B cell (primary cell): Measurements from ENCODE around the gene MYPOP. TPM values are rescaled to one million over a fixed set of nuclear protein-coding genes. Genes with fewer than 3 reads are reported as not detected.

Experiments used
- ATAC-seq: fragments of 200-7000 bp; cut with Tn5 transposase; one replicate; pipeline ENCODE4 v1.10.0; 2021; ENCODE audit warnings: low read depth, mild to moderate bottlenecking, moderate number of reproducible peaks, moderate library complexity
- CTCF ChIA-PET: fragments of 350-600 bp; sonication (Branson Sonifier 250); formaldehyde crosslinking; loops from one replicate; lab custom pipeline; 2021; ENCODE audit warnings: antibody characterized with exemption, inconsistent platforms; lab: Charles Lee
- POLR2A ChIA-PET: fragments of 350-600 bp; sonication (Branson Sonifier 250); formaldehyde crosslinking; loops from one replicate; lab custom pipeline; 2021; ENCODE audit warnings: antibody characterized with exemption; lab: Charles Lee
- DNase-seq: peaks from one replicate; pipeline ENCODE4 v3.0.0; 2013
- H2AFZ ChIP-seq: 2 replicates; pipeline ENCODE4 v1.6.1; 2012; ENCODE audit warnings: mild to moderate bottlenecking, low read depth, low read length; ENCODE audit not compliant: insufficient read depth, poor library complexity, severe bottlenecking
- H3K27ac ChIP-seq, 2 donors: 1 replicate in 1 of 2; 2 replicates in 1 of 2; pipeline ENCODE4 v1.5.1; 2012 to 2013; ENCODE audit warnings: low read length in 2 of 2, mild to moderate bottlenecking in 2 of 2, moderate library complexity in 1 of 2
- H3K27me3 ChIP-seq, 4 experiments: fragments of 200-600 bp in 1 of 4; sonication (generic) in 1 of 4; replicated peaks in 1 of 4; 1 replicate in 2 of 4; 2 replicates in 2 of 4; pipeline versions ENCODE4 v1.6.1 to v1.7.0; 2013 to 2016; ENCODE audit warnings: low read length in 3 of 4, mild to moderate bottlenecking in 2 of 4, mixed read lengths in 1 of 4, moderate library complexity in 1 of 4; ENCODE audit not compliant: insufficient read depth in 4 of 4, control insufficient read depth in 3 of 4; ENCODE audit errors: control extremely low read depth in 1 of 4
- H3K36me3 ChIP-seq, 2 experiments: replicated peaks in 1 of 2; 1 replicate in 1 of 2; 2 replicates in 1 of 2; pipeline versions ENCODE4 v1.6.1 to v1.7.1; 2013; ENCODE audit warnings: low read length in 1 of 2; ENCODE audit not compliant: insufficient read depth in 2 of 2, control insufficient read depth in 1 of 2; ENCODE audit errors: control extremely low read depth in 1 of 2, extremely low read depth in 1 of 2
- H3K4me1 ChIP-seq, 2 donors: fragments of 200-600 bp in 1 of 2; sonication (generic) in 1 of 2; 1 replicate in 1 of 2; 2 replicates in 1 of 2; pipeline versions ENCODE4 v1.5.1 to v1.6.1; 2013 to 2017; ENCODE audit warnings: low read length in 2 of 2; ENCODE audit not compliant: control insufficient read depth in 2 of 2, insufficient read depth in 2 of 2
- H3K4me2 ChIP-seq: replicated peaks from 2 replicates; pipeline ENCODE3; 2012; ENCODE audit warnings: mild to moderate bottlenecking, low read depth, low read length; ENCODE audit not compliant: poor library complexity, severe bottlenecking
- H3K4me3 ChIP-seq, 5 experiments: fragments of 200-600 bp in 1 of 5; sonication (generic) in 1 of 5; 1 replicate in 3 of 5; 2 replicates in 2 of 5; pipeline versions ENCODE4 v1.5.1 to v1.7.0; 2011 to 2016; ENCODE audit warnings: low read length in 4 of 5, mild to moderate bottlenecking in 4 of 5, low read depth in 2 of 5, control low read depth in 1 of 5, moderate library complexity in 1 of 5; ENCODE audit not compliant: insufficient read depth in 1 of 5; ENCODE audit errors: control extremely low read depth in 1 of 5, extremely low read depth in 1 of 5
- H3K79me2 ChIP-seq: fragments of 200-600 bp; sonication (generic); one replicate; pipeline ENCODE4 v1.6.0; 2016; ENCODE audit warnings: low read length; ENCODE audit not compliant: control insufficient read depth, insufficient read depth
- H3K9ac ChIP-seq: fragments of 200-600 bp; sonication (generic); 2 replicates; pipeline ENCODE4 v1.6.1; 2017; ENCODE audit warnings: mild to moderate bottlenecking, low read length, moderate library complexity
- H3K9me3 ChIP-seq, 3 donors: one replicate each; pipeline versions ENCODE4 v1.6.1 to v1.7.1; 2013; ENCODE audit warnings: low read length in 2 of 3; ENCODE audit not compliant: control insufficient read depth in 2 of 3, insufficient read depth in 1 of 3; ENCODE audit errors: control extremely low read depth in 1 of 3
- H4K20me1 ChIP-seq: 2 replicates; pipeline ENCODE4 v1.6.0; 2012; ENCODE audit warnings: mild to moderate bottlenecking, low read length; ENCODE audit not compliant: insufficient read depth, control insufficient read depth, poor library complexity, severe bottlenecking
- H3K27ac Mint-ChIP-seq: one replicate; pipeline ENCODE4 v1.8.0; 2021; ENCODE audit warnings: mixed read lengths
- H3K27me3 Mint-ChIP-seq: one replicate; pipeline ENCODE4 v1.8.0; 2021; ENCODE audit warnings: mixed read lengths
- H3K4me1 Mint-ChIP-seq: one replicate; pipeline ENCODE4 v1.8.0; 2021; ENCODE audit warnings: mixed read lengths
- H3K4me3 Mint-ChIP-seq: one replicate; pipeline ENCODE4 v1.8.0; 2021; ENCODE audit warnings: mixed read lengths
- H3K9me3 Mint-ChIP-seq: one replicate; pipeline ENCODE4 v1.8.0; 2022; ENCODE audit warnings: mixed read lengths; ENCODE audit not compliant: insufficient read depth
- EZH2 ChIP-seq: IDR thresholded peaks from 2 replicates; pipeline ENCODE4 v1.6.1; 2012; ENCODE audit warnings: borderline replicate concordance, low read depth, mild to moderate bottlenecking, moderate library complexity, low read length; ENCODE audit not compliant: insufficient read depth, poor library complexity, severe bottlenecking
- WGBS: methylation state at CpG from one replicate; pipeline ENCODE4 v1.1.5; 2013; ENCODE audit warnings: missing lambda C conversion rate; ENCODE audit not compliant: insufficient coverage; 5-methylcytosine and 5-hydroxymethylcytosine counted together
- intact Hi-C: fragments of 100-400 bp; cut with micrococcal nuclease; formaldehyde crosslinking; loops from one replicate; pipeline ENCODE4 v1.10.0; 2022
- polyA plus RNA-seq: library from polyadenylated mRNA; depleted of rRNA; stranded (reverse); fragments of >200 nt; gene quantifications from 2 replicates; pipeline ENCODE4 v1.2.3, GENCODE V29; 2012
- total RNA-seq, 2 donors: library from RNA; stranded (reverse); fragments of 120-200 nt in 1 of 2; gene quantifications; 1 replicate in 1 of 2; 2 replicates in 1 of 2; pipeline versions ENCODE4 v1.2.3 to v1.2.4, GENCODE V29; 2013 to 2022
- TF ChIP-seq, protein P1 (sequence below): fragments of 200-600 bp; IDR thresholded peaks from one replicate; pipeline ENCODE4 v1.8.0; 2022; ENCODE audit warnings: antibody characterized with exemption, mild to moderate bottlenecking

MYPOP gene
- total and polyA plus RNA-seq, 2 donors (not counting 1 experiment from before 2014, with no cell fraction given): 5.7 to 12.1 TPM

GRCh38 chr19:45881909-45882528 lies 20.4 kb downstream of the MYPOP start:
- CTCF ChIA-PET: interaction anchor here (0.6 to 2.9 kb wide), 8 partner anchors 11 to 113 kb away, joined by 3 to 11 read pairs (median 5); partner anchors contain the start of genes FOXA3 and SIX5
- intact Hi-C loops: no loop called here
- H3K4me1 Mint-ChIP-seq: peaks cover 35% of the 10 kb centered on the region
- Histone ChIP-seq H3K79me2 (peaks cover 29% of the 10 kb centered on the region), H3K4me2 (no peak overlapping the region), H3K36me3 (peaks cover 0 to 4% of the 10 kb centered on the region in 2 experiments), H3K4me3 (no peak overlapping the region), H2AFZ (no peak overlapping the region), H3K9me3 (peaks cover 0 to under 1% (median 0%) of the 10 kb centered on the region in 3 donors), H3K9ac (no peak overlapping the region), H3K27me3 (peaks cover 0 to 19% (median 7%) of the 10 kb centered on the region in 4 experiments), H3K27ac (no peak overlapping the region), H3K4me1 (peaks cover 24 to 39% of the 10 kb centered on the region in 2 donors), H4K20me1 (peaks cover 39% of the 10 kb centered on the region)
- POLR2A ChIA-PET: interaction anchor here (1.0 kb wide), 1 partner anchor 18 kb away, joined by 3 read pairs; the partner anchor contains the start of gene FOXA3
- DNase-seq (no peak), ATAC-seq (no peak)
- no peak overlapping the region for H3K4me3 Mint-ChIP-seq
- H3K27ac Mint-ChIP-seq: no peak overlapping the region
- no peak for TF ChIP-seq EZH2
- TF ChIP-seq, protein P1, sequence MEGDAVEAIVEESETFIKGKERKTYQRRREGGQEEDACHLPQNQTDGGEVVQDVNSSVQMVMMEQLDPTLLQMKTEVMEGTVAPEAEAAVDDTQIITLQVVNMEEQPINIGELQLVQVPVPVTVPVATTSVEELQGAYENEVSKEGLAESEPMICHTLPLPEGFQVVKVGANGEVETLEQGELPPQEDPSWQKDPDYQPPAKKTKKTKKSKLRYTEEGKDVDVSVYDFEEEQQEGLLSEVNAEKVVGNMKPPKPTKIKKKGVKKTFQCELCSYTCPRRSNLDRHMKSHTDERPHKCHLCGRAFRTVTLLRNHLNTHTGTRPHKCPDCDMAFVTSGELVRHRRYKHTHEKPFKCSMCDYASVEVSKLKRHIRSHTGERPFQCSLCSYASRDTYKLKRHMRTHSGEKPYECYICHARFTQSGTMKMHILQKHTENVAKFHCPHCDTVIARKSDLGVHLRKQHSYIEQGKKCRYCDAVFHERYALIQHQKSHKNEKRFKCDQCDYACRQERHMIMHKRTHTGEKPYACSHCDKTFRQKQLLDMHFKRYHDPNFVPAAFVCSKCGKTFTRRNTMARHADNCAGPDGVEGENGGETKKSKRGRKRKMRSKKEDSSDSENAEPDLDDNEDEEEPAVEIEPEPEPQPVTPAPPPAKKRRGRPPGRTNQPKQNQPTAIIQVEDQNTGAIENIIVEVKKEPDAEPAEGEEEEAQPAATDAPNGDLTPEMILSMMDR: no peak
- WGBS: 75% methylated on average over 4 of the region's 4 CpGs
- no peaks in the 10 kb centered on the region for H3K9me3 Mint-ChIP-seq
- peaks cover 23% of the 10 kb centered on the region for H3K27me3 Mint-ChIP-seq
